AG04450 (cell line): Measurements from ENCODE around the gene MAN1B1. TPM values are rescaled to one million over a fixed set of nuclear protein-coding genes. Genes with fewer than 3 reads are reported as not detected.

ENCODE experiments used
- CTCF ChIA-PET: fragments of 300-600, 350-600 bp; formaldehyde crosslinking; extraction: SDS; loops from one replicate; lab custom pipeline; 2022; ENCODE audit warnings: antibody characterized with exemption, inconsistent platforms; lab: Charles Lee
- POLR2A ChIA-PET: fragments of 350-600 bp; formaldehyde crosslinking; extraction: SDS; loops from one replicate; lab custom pipeline; 2021; ENCODE audit warnings: antibody characterized with exemption, inconsistent platforms; lab: Yijun Ruan, JAX
- DNase-seq: peaks from one replicate; pipeline ENCODE4 v3.0.0-alpha.2; 2011; ENCODE audit warnings: low read depth, low spot score
- H3K27ac ChIP-seq: one replicate; pipeline ENCODE4 v1.5.1; 2012; ENCODE audit warnings: low read depth, low read length, control low read depth
- H3K27me3 ChIP-seq: one replicate; pipeline ENCODE4 v1.6.0; 2012; ENCODE audit warnings: low read length; ENCODE audit not compliant: control insufficient read depth, insufficient read depth
- H3K4me3 ChIP-seq: 2 replicates; pipeline ENCODE4 v1.5.1; 2011; ENCODE audit warnings: mild to moderate bottlenecking, low read depth, low read length, control low read depth
- H3K9me3 ChIP-seq: 2 replicates; pipeline ENCODE4 v1.5.1; 2012; ENCODE audit warnings: low read length; ENCODE audit not compliant: control insufficient read depth, insufficient read depth
- CTCF ChIP-seq: IDR thresholded peaks from 2 replicates; pipeline ENCODE4 v1.5.1; 2011; ENCODE audit warnings: low read depth, low read length, control low read depth, inconsistent platforms
- polyA plus RNA-seq: library from polyadenylated mRNA; depleted of rRNA; stranded (reverse); fragments of >200 nt; gene quantifications from 2 replicates; pipeline ENCODE4 v1.2.3, GENCODE V29; 2011

MAN1B1 gene
- polyA plus RNA-seq, 1 experiment: 40.8 TPM

GRCh38 chr9:137055385-137056364 lies 31.1 kb upstream of the MAN1B1 start:
- Histone ChIP-seq H3K27ac (no peak overlapping the region), H3K9me3 (no peaks in the 10 kb centered on the region; the same call in 1 of the 2 replicates), H3K27me3 (peaks cover 52% of the 10 kb centered on the region), H3K4me3 (no peak overlapping the region)
- TF ChIP-seq CTCF: no peak
- POLR2A ChIA-PET: interaction anchor here (0.5 to 1.1 kb wide), 4 partner anchors 8 to 328 kb away, joined by 3 to 10 read pairs (median 4); partner anchors contain the start of gene SAPCD2
- CTCF ChIA-PET: interaction anchor here (0.6 to 5.0 kb wide), 5 partner anchors 9 to 54 kb away, joined by 3 to 58 read pairs (median 9); no protein-coding TSS in a partner anchor
- DNase-seq: no peak

DNA sequence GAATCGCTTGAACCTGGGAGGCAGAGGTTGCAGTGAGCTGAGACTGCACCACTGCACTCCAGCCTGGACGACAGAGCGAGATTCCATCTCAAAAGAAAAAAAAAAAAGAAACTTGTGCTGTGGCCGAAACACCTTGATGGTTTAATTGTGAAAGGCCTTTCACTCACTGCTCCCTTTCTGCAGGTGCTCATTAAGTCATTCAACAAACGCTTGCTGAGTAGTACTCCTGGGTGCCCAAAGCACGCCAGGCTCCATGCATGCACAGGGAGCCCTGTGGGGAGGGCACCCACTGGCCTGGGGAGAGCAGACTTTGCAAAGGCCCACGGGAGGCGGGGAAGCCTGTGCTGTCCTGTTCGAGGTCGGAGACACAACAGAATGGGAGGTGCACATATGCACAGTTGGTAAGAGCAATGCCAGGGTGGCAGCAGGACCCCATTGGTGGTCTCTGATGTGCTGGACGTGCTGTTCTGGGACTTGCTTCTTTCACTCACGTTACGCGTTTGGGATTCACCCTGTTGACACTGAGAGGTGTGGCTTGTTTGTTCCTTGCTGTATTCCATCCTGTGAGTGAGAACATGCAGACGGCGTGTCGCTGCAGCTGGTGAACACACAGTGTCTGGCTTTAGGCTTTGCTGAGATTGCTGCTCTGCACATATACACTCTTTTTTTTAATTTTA lies 29.9 kb upstream of the MAN1B1 start:
- Histone ChIP-seq H3K9me3 (no peaks in the 10 kb centered on the region; the same call in 1 of the 2 replicates), H3K4me3 (no peak overlapping the region), H3K27ac (no peak overlapping the region), H3K27me3 (peaks cover 41% of the 10 kb centered on the region)
- ChIA-PET CTCF (interaction anchor here (1.5 to 5.0 kb wide), 2 partner anchors 9 to 10 kb away, joined by 15 to 58 read pairs; no protein-coding TSS in a partner anchor), POLR2A (no interaction called here)
- TF ChIP-seq CTCF: no peak
- no peak for DNase-seq

GRCh38 chr9:137057545-137057944 lies 29.2 kb upstream of the MAN1B1 start:
- H3K4me3 ChIP-seq: no peak overlapping the region
- DNase-seq: no peak
- ChIA-PET CTCF (interaction anchor here (1.5 to 1.8 kb wide), 2 partner anchors 11 kb away, joined by 5 to 20 read pairs; partner anchors contain the start of gene NPDC1), POLR2A (no interaction called here)
- no peaks in the 10 kb centered on the region; the same call in 1 of the 2 replicates for H3K9me3 ChIP-seq
- no peak overlapping the region for H3K27ac ChIP-seq
- peaks cover 35% of the 10 kb centered on the region for H3K27me3 ChIP-seq
- TF ChIP-seq CTCF: no peak

- H3K27ac ChIP-seq: no peak overlapping the region
- H3K9me3 ChIP-seq: no peaks in the 10 kb centered on the region; the same call in 1 of the 2 replicates
- POLR2A ChIA-PET: no interaction called here
- DNase-seq: no peak
- peaks cover 24% of the 10 kb centered on the region for H3K27me3 ChIP-seq
- CTCF ChIA-PET: interaction anchor here (0.5 to 1.8 kb wide), 4 partner anchors 9 to 111 kb away, joined by 3 to 20 read pairs (median 4); partner anchors contain the start of gene NPDC1
- no peak for TF ChIP-seq CTCF
- no peak overlapping the region for H3K4me3 ChIP-seq
Observed at GRCh38 chr9:137058521-137059234, 28.1 kb upstream of the MAN1B1 start.
